ENCODE data around the gene CTCFL.
"Not testable (repeated sequence)": the region's sequence is repeated elsewhere in the genome, so short reads cannot be mapped to it uniquely, and the experiment has no call there.

CTCFL gene

GRCh38 chr20:57476641-57477461 is 48.1 kb downstream of the CTCFL start:
- DNase-seq: no peak

GRCh38 chr20:57476084-57476526 is 48.8 kb downstream of the CTCFL start:
- DNase-seq: no peak

- DNase-seq: no peak
Observed at GRCh38 chr20:57475388-57476083, 49.4 kb downstream of the CTCFL start.

- DNase-seq: no peak
Observed at GRCh38 chr20:57474816-57475215, 50.1 kb downstream of the CTCFL start.

GRCh38 chr20:57474205-57474604 is 50.7 kb downstream of the CTCFL start:
- DNase-seq: no peak

GRCh38 chr20:57473246-57474048 is 51.5 kb downstream of the CTCFL start:
- no peak for DNase-seq

- DNase-seq: not testable (repeated sequence)
Observed at GRCh38 chr20:57472474-57472873, 52.5 kb downstream of the CTCFL start.

- no peak for DNase-seq
Observed at GRCh38 chr20:57471496-57472372, 53.2 kb downstream of the CTCFL start.

GRCh38 chr20:57470666-57471495 is 54.1 kb downstream of the CTCFL start:
- no peak for DNase-seq

GRCh38 chr20:57470212-57470522 is 54.8 kb downstream of the CTCFL start:
- no peak for DNase-seq

GRCh38 chr20:57469418-57470211 is 55.3 kb downstream of the CTCFL start:
- no peak for DNase-seq

GRCh38 chr20:57468523-57469417 is 56.2 kb downstream of the CTCFL start:
- DNase-seq: no peak

GRCh38 chr20:57467742-57468141 is 57.2 kb downstream of the CTCFL start:
- no peak for DNase-seq

- DNase-seq: no peak
Observed at GRCh38 chr20:57465943-57466342, 59.0 kb downstream of the CTCFL start.

GRCh38 chr20:57465486-57465885 is 59.5 kb downstream of the CTCFL start:
- DNase-seq: no peak

GRCh38 chr20:57464642-57465211 is 60.2 kb downstream of the CTCFL start:
- no peak for DNase-seq

GRCh38 chr20:57462781-57463180 is 62.2 kb downstream of the CTCFL start:
- DNase-seq: no peak

GRCh38 chr20:57461726-57462125 is 63.2 kb downstream of the CTCFL start:
- no peak for DNase-seq

- DNase-seq: no peak
Observed at GRCh38 chr20:57460781-57461465, 64.0 kb downstream of the CTCFL start.
